ENCODE measurements around the gene ITPKB.
A peak's percentile ranks its signal among the peaks of the same experiment; 100 is the strongest.

The ITPKB gene

DNA sequence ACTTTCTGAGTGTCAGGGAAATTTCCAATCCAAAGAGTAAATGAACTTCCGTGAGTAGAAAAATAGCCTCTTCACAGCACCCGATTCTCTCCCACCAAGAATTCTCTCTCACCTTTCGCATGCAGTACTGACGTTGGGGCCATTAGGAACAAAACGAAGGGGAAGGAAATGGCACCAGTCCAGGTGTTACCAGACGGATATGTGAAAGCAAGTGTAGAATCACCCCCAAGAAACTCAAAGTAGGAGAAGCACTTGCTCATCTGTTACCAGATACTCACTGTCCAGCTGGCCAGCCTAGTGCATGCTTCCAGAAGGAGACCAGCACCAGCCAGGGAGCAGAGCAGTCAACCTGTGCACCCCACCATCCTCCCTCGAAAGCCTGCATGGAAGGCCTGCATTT lies 55.1 kb downstream of the ITPKB start:
- no peak overlapping the region for H3K4me3 ChIP-seq (ENCODE audit: low read depth, low read length)
- H3K4me1 ChIP-seq = peaks cover 19% of the 10 kb centered on the region
- no peaks in the 10 kb centered on the region for H3K36me3 ChIP-seq
- no peaks in the 10 kb centered on the region for H3K27me3 ChIP-seq
- H3K9me3 ChIP-seq = no peaks in the 10 kb centered on the region
- TF ChIP-seq, protein P1, sequence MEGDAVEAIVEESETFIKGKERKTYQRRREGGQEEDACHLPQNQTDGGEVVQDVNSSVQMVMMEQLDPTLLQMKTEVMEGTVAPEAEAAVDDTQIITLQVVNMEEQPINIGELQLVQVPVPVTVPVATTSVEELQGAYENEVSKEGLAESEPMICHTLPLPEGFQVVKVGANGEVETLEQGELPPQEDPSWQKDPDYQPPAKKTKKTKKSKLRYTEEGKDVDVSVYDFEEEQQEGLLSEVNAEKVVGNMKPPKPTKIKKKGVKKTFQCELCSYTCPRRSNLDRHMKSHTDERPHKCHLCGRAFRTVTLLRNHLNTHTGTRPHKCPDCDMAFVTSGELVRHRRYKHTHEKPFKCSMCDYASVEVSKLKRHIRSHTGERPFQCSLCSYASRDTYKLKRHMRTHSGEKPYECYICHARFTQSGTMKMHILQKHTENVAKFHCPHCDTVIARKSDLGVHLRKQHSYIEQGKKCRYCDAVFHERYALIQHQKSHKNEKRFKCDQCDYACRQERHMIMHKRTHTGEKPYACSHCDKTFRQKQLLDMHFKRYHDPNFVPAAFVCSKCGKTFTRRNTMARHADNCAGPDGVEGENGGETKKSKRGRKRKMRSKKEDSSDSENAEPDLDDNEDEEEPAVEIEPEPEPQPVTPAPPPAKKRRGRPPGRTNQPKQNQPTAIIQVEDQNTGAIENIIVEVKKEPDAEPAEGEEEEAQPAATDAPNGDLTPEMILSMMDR (IDR thresholded peaks at IDR 0.05; ENCODE audit: low read depth, low read length) = no peak
- no peak for DNase-seq

DNA sequence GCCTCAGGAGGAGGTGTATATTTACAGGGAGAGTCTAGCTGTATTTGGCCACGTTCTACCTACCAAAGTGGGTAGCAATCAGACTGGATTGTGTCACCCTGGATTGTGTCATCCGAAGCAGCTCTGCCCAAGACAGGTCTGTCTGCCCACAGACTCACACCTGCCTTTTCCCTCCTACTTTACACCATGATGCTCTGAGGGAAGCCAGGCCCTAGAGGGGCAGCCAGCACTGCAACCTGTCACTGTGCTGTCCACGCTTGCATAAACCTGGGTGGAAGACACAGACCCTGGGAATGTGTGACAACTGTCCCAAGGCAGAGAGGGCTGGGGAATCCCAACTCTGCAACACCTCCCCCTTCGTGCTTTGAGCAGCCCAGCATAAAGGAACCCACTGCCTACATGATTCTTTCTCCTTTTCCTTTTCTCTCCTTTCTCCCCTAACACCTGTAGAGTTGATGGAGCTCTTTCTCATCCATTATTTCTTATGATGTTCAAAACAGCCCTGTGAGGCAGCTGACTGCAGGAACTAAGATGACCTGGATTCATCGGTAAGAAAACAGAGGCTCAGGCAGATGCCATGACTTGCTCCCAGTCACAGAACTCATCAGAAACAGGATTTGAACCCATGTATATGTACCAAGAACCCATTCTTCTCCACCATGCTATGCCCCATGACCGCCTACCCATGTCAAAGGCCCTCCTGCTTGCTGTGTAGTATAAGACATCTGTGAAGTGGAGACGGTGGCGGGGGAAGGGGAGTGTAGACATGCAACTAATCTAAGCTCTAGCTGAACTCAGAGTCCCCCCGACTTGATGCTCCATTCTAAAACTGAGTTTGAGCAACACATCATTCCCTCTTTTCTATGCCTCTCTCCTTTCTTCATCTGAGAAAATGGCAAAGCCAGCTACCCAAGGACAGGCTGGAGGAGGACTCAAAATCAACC lies 55.9 kb downstream of the ITPKB start:
- no peaks in the 10 kb centered on the region for H3K9me3 ChIP-seq
- H3K27me3 ChIP-seq = no peaks in the 10 kb centered on the region
- H3K36me3 ChIP-seq = no peaks in the 10 kb centered on the region
- no peak for DNase-seq
- H3K4me3 ChIP-seq (ENCODE audit: low read depth, low read length) = no peak overlapping the region
- H3K4me1 ChIP-seq = peaks cover 19% of the 10 kb centered on the region
- TF ChIP-seq, protein P1 (IDR thresholded peaks at IDR 0.05; ENCODE audit: low read depth, low read length) = no peak

DNA sequence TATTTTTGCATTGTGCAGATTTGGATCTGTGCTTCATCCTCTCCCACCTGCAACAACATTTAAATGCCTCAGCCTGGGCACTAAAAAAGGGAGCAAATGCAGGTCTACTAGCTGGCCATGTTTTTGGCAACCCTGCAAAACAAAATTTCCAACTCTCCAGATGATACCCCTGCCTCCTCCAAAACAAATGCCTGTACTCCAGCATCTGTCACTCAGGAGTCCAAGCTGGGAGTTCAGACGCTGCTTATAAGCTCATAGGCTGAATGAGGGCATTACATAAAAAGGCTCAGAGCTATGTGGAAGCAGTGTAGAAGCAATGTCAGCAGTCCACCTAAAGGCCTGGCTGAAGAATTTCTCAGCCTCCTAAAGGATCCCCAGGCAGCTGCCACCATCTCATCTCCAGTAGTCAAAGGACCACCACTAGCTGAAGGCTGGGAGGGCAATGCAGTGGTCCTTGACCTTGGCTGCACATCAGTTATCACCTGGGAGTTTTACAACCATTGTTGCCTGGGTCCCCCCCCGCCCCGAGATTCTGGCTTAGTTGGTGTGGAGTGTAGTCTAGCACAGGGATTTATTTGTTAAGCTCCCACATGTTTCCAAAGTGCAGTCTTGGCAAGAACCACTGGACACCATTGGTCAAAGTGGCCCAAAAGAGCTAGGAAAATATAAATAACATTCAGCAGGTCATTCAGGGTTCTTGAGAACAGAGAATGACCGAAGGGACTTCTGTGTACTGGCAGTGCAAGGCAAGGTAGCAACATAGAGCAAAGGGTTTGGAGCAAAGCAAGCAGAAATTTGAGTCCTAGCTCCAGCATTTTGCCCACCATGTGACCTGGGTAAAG lies 57.2 kb downstream of the ITPKB start:
- Histone ChIP-seq H3K4me1 (peaks cover 10% of the 10 kb centered on the region), H3K36me3 (no peaks in the 10 kb centered on the region), H3K4me3 (ENCODE audit: low read depth, low read length) (no peak overlapping the region), H3K27me3 (no peaks in the 10 kb centered on the region), H3K9me3 (no peaks in the 10 kb centered on the region)
- TF ChIP-seq, protein P1 (IDR thresholded peaks at IDR 0.05; ENCODE audit: low read depth, low read length) = no peak
- no peak for DNase-seq

DNA sequence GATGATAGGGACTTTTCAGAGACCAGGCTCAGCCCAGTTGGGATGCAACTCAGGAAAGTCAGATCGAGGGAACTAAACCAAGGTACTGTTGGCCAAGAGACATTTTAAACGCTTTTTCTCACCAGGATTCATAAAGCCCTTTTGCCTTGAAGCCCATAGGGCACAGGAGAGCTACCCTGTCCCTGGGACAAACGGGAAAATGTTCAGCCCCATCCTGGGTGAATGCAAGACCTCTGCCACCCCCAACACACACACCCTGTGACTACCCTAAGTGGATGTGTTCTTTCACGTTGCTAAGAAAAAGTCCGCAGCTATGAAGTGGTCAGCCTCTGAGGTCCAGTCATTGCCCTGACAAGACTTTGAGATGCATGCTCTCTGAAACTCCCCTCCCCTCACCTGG lies 58.4 kb downstream of the ITPKB start:
- Histone ChIP-seq H3K4me1 (peaks cover under 1% of the 10 kb centered on the region; the same call in 1 of the 2 replicates), H3K9me3 (no peaks in the 10 kb centered on the region), H3K36me3 (no peaks in the 10 kb centered on the region), H3K4me3 (ENCODE audit: low read depth, low read length) (peak overlapping the region; percentile 62), H3K27me3 (no peaks in the 10 kb centered on the region)
- no peak for DNase-seq
- TF ChIP-seq, protein P1 (IDR thresholded peaks at IDR 0.05; ENCODE audit: low read depth, low read length) = no peak

DNA sequence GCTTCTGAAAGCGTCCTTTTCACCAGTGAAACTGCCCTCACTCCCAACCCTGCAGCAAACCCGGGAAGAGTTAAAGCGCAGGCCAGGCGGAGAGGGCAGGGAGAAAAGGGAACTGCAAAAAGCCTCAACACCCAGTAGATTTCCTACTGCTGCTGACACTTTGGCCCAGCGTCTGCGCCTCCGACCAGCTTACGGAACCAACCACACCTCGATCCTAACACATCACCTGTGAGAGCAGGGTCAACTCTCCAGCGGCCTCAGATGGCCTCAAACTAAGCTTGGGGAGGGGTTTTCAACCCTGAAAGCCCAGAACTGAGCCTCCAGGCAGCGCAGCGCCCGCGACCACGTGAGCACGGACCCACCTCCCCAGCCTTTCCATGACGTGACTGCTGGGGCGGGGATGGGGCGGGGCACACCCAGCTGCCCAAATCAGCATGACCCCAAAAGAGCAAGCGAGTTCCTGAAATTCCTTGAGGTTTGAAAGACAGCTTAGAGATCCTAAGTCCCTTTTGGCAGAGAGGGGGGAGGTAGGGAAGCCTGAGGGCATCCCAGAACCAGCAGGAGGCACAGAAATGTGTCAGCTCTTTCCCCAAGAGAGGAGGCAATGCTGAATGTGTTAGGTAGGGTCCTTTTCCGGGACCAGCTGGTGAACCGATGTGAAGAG lies 59.1 kb downstream of the ITPKB start:
- Histone ChIP-seq H3K27me3 (no peaks in the 10 kb centered on the region), H3K36me3 (no peaks in the 10 kb centered on the region), H3K9me3 (no peaks in the 10 kb centered on the region), H3K4me1 (no peaks in the 10 kb centered on the region), H3K4me3 (ENCODE audit: low read depth, low read length) (peak overlapping the region; percentile 62)
- peak; percentile 67 for DNase-seq
- TF ChIP-seq, protein P1 (IDR thresholded peaks at IDR 0.05; ENCODE audit: low read depth, low read length) = no peak

Data from BE2C (cell line).